ENCODE measurements around the gene CYP26C1.

The CYP26C1 gene

DNA sequence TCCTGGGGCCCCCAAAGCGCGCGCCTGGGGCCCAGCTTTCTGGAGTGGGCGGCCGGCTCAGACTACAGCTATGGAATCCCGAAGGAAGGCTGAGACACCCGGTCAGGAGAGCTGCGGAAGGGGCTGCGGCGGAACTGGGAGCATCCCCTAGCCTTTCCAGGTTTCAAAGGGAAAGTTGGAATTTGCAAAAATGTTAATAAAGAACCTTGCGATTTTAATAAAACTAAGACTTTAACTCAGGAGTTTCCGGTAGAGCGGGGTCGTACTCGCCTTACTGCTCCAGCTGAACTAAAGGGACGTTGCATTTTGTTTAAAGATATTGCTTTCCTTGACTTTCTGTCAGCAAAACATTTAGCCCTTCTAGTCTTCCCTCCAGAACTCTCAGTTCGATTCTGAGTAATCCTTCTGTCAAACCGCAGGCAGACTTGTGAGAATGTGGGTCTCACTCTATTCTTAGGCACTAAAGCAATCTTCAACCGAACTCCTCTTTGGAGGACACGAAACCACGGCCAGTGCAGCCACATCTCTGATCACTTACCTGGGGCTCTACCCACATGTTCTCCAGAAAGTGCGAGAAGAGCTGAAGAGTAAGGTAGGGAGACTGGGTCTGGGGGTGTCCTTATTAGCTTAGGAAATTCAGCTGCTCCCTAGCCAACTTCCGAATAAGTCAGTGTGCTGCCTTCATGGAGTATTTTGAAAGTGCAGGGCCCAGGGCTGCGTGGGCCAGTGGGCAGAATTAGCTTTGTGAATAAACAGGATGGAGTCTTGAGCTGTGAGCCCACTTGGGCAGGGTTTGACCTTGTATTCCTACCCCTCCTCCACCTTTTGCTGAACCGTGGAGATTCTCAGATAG lies 15.0 kb downstream of the CYP26C1 start:
- TF ChIP-seq, protein P1, sequence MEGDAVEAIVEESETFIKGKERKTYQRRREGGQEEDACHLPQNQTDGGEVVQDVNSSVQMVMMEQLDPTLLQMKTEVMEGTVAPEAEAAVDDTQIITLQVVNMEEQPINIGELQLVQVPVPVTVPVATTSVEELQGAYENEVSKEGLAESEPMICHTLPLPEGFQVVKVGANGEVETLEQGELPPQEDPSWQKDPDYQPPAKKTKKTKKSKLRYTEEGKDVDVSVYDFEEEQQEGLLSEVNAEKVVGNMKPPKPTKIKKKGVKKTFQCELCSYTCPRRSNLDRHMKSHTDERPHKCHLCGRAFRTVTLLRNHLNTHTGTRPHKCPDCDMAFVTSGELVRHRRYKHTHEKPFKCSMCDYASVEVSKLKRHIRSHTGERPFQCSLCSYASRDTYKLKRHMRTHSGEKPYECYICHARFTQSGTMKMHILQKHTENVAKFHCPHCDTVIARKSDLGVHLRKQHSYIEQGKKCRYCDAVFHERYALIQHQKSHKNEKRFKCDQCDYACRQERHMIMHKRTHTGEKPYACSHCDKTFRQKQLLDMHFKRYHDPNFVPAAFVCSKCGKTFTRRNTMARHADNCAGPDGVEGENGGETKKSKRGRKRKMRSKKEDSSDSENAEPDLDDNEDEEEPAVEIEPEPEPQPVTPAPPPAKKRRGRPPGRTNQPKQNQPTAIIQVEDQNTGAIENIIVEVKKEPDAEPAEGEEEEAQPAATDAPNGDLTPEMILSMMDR (conservative IDR thresholded peaks at IDR 0.05), result no peak
- no peak for TF ChIP-seq ZFX (IDR thresholded peaks at IDR 0.05)
- H3K27ac ChIP-seq, result no peak overlapping the region

DNA sequence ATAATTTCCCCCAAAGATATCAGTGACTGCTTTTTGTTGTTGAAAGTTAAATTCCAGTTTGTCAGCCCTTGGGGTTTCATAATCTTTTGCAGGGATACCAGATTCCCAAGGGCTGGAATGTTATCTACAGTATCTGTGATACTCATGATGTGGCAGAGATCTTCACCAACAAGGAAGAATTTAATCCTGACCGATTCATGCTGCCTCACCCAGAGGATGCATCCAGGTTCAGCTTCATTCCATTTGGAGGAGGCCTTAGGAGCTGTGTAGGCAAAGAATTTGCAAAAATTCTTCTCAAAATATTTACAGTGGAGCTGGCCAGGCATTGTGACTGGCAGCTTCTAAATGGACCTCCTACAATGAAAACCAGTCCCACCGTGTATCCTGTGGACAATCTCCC lies 16.3 kb downstream of the CYP26C1 start:
- no peak overlapping the region for H3K27ac ChIP-seq
- no peak for TF ChIP-seq ZFX (IDR thresholded peaks at IDR 0.05)
- TF ChIP-seq, protein P1 (conservative IDR thresholded peaks at IDR 0.05), result no peak

DNA sequence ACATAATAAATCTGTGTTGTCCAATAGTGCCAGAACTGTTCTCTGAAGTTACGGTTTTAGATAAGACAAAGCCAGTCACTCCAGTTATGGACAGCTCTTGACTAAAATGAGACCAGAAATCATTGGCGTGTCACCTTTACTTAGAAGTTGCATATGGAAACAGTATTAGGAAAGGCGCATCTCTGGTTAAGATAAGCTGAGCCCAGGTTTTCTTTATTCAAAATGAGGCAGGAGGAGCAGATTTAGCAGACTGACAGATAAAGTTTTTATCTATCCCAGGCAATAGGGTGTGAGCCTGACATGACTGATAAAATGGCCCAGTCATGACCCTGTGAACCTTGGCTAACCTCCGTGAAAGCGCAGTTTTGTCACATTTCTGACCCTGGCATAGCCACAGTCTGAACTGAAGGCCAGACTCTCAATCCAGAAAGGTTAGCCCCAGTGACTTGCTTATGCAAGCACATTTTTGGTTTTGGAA lies 17.3 kb downstream of the CYP26C1 start:
- no peak overlapping the region for H3K27ac ChIP-seq
- TF ChIP-seq, protein P1 (conservative IDR thresholded peaks at IDR 0.05), result no peak
- TF ChIP-seq ZFX (IDR thresholded peaks at IDR 0.05), result no peak

DNA sequence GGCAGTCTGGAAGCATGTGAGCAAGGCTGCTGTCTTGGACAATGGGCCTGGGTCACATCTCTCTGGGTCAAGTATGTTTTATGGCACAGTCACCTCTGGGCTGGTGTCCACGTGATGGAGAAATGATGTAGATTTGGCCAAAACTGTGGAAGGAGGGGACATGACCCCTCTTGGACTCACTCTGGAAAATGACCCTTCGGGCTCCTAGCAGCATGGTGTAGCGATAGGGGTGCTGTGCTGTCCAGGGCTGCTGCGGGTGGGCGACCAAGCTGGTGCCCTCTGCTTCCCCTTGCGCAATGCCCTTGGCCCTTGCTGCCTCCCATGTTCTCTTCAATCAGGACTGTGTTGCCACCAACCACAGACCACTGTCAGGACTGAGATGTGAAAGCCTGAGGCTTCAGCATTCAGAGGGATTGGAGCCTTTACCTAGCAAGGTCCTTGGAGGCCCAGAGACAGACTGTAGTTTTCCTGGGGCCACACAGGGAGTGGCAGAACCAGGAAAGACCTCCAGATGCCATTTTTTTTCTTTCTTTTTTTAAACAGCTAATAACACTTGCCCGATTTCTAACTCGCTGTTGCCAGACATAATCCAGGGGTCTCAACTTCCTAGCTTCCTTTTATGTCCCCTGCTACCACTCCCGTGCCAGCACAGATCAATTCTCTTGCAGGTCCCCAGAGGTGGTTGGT lies 19.2 kb downstream of the CYP26C1 start:
- TF ChIP-seq ZFX (IDR thresholded peaks at IDR 0.05), result no peak
- TF ChIP-seq, protein P1 (conservative IDR thresholded peaks at IDR 0.05), result no peak
- no peak overlapping the region for H3K27ac ChIP-seq

DNA sequence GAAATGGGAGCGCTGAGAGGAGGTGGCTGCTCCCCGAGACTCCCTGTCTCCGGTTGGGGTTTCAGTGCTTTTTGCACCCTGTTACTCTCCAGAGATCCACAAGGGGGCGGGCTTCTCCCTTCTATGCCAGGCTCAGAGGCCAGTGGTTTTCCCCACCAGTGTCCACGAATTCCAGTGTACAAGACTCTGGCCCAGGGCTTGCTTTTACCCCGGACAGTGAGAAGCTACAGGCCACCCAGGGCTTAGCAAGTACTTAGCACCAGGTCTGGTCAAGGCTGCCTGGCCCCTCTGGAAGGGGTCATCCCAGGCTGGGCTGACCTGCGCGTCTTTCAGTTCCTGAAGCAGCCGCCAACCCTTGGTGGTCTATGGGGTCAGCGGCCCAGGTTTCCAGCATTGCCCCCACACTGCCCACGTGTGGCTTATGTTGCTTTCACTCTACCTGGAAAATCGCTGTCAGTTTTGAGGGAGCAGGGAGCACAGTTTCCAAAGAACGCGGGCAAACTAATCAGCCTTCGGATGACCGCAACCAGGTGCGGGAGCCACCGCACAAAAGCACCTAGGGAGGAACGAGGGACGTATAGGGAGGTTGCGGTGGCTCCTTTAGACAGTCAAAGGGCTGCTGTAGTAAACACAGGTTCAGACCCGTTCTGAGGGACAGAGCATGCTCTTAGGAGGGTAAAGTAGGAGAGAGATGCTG lies 19.9 kb downstream of the CYP26C1 start:
- TF ChIP-seq ZFX (IDR thresholded peaks at IDR 0.05), result no peak
- TF ChIP-seq, protein P1 (conservative IDR thresholded peaks at IDR 0.05), result peak; percentile 92
- no peak overlapping the region for H3K27ac ChIP-seq

DNA sequence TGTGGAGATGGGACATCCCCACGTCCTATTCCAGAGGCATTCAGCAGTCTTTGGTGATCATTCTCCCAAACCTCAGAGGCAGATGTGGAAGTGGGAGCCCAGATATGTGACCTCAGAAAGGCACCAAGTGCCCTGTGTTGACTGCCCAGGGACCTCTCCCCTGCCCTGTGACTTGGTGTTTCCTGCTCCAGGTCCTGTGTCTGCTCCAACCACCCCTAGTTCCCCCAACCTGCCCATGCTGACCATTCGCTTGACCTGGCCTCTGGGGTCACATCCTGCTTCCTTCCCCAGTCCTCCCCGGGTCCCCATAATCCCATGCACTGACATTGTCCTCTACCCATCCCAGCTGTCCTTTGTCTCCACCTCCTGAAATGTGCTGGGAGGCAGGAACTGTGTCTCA lies 20.7 kb downstream of the CYP26C1 start:
- no peak overlapping the region for H3K27ac ChIP-seq
- no peak for TF ChIP-seq ZFX (IDR thresholded peaks at IDR 0.05)

DNA sequence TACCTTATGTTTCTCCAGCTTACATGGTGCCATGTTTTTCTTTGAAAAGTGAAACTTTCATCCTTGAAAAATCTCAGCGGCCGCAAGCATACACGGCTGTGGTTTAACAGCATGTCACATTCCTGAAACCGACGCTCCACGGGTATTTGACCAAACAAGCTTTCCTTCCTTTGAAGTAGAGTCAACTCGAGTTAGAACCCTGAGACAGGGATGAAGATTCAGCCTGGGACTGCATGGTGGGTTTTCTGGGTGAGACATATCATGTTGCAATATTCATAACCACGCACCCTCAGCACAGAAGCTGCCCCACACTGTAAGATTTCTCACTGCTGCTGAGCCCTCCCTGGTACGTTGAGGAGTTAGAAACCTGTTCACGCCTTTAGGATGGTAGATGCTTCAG lies 21.2 kb downstream of the CYP26C1 start:
- TF ChIP-seq, protein P1 (conservative IDR thresholded peaks at IDR 0.05), result no peak
- no peak for TF ChIP-seq ZFX (IDR thresholded peaks at IDR 0.05)
- H3K27ac ChIP-seq, result no peak overlapping the region

Data from C4-2B (cell line).